ENCODE data around the gene APEH. TPM values are rescaled to one million over a fixed set of nuclear protein-coding genes. Genes with fewer than 3 reads are reported as not detected.

APEH gene
- total and polyA plus RNA-seq, 10 of the 15 experiments (the other 5 are each of a cell fraction or from before 2014, with no cell fraction given), result 74.4 to 214 (median 131) TPM

GRCh38 chr3:49648354-49649019 lies 25.7 kb upstream of the APEH start (continued):
- TF ChIP-seq PKNOX1 (IDR thresholded peaks at IDR 0.05), result no peak
- no peak for TF ChIP-seq NBN (IDR thresholded peaks at IDR 0.05)
- no peak for TF ChIP-seq SRF (IDR thresholded peaks at IDR 0.05; ENCODE audit: low read depth in 2 of 2, low read length in 2 of 2)
- no peak for TF ChIP-seq PAX8 (IDR thresholded peaks at IDR 0.05)
- TF ChIP-seq TCF3 (IDR thresholded peaks at IDR 0.05; ENCODE audit: borderline replicate concordance, insufficient read depth, low read depth, low read length), result no peak
- no peak for TF ChIP-seq SREBF1 (IDR thresholded peaks at IDR 0.05; ENCODE audit: low read length)
- no peak for TF ChIP-seq RAD21 (IDR thresholded peaks at IDR 0.05; ENCODE audit: insufficient read depth, low read depth, low read length)
- no peak for TF ChIP-seq ZSCAN29 (IDR thresholded peaks at IDR 0.05)
- no peak for TF ChIP-seq TAF1 (IDR thresholded peaks at IDR 0.05; ENCODE audit: borderline replicate concordance, low read depth, low read length)
- TF ChIP-seq POLR2AphosphoS5 (IDR thresholded peaks at IDR 0.05; ENCODE audit: low read length), result no peak

GRCh38 chr3:49649576-49649975 lies 24.6 kb upstream of the APEH start:
- 10% methylated on average over 1 of the region's 1 CpG for WGBS (ENCODE audit: insufficient coverage, insufficient replicate concordance, low lambda C conversion rate, missing lambda C conversion rate)
- no peaks in the 10 kb centered on the region for H4K20me1 ChIP-seq (ENCODE audit: control insufficient read depth, insufficient read depth)
- ChIA-PET POLR2A (no interaction called here), RAD21 (ENCODE audit: unreplicated experiment) (interaction anchor here (1.9 kb wide), 1 partner anchor 110 kb away, joined by 4 read pairs; no protein-coding TSS in a partner anchor), CTCF (no interaction called here), SMC1A (ENCODE audit: uncharacterized antibody, unreplicated experiment) (no interaction called here)
- no peak overlapping the region for H3K4me3 ChIP-seq
- no peaks in the 10 kb centered on the region for H3K27me3 ChIP-seq (replicated peaks in 1 of 2; ENCODE audit: control insufficient read depth in 2 of 2, insufficient read depth in 2 of 2, low read length in 1 of 2)
- no peak overlapping the region for H3K4me2 ChIP-seq (ENCODE audit: control insufficient read depth, insufficient read depth)
- H3K9ac ChIP-seq (ENCODE audit: control insufficient read depth, insufficient read depth, low read length), result no peak overlapping the region
- in situ Hi-C loops (cut with MboI), result no loop called here
- H2AFZ ChIP-seq (ENCODE audit: control insufficient read depth, low read depth, low read length), result no peak overlapping the region
- no peak for DNase-seq (ENCODE audit: low read depth, low spot score)
- no peak for ATAC-seq
- intact Hi-C loops (cut with micrococcal nuclease; ENCODE audit: unreplicated experiment), result no loop called here
- peaks cover 15% of the 10 kb centered on the region for H3K4me1 ChIP-seq (ENCODE audit: control insufficient read depth, insufficient read depth, low read length)
- H3K27ac ChIP-seq (ENCODE audit: control insufficient read depth, insufficient read depth), result no peak overlapping the region
- FAIRE-seq, result no peak
- BruUV-seq (replicated peaks), result no TSS peak
- H3K79me2 ChIP-seq (ENCODE audit: control insufficient read depth, insufficient read depth, low read length), result no peaks in the 10 kb centered on the region
- H3K36me3 ChIP-seq (ENCODE audit: control insufficient read depth in 2 of 2, insufficient read depth in 2 of 2, low read length in 1 of 2), result no peaks in the 10 kb centered on the region
- no peaks in the 10 kb centered on the region for H3K9me3 ChIP-seq (replicated peaks; ENCODE audit: control insufficient read depth, insufficient read depth, low read length)
- TF ChIP-seq MAX (IDR thresholded peaks at IDR 0.05; ENCODE audit: low read depth, low read length) (no peak), TARDBP (IDR thresholded peaks at IDR 0.05; ENCODE audit: borderline replicate concordance) (no peak), ATF3 (IDR thresholded peaks at IDR 0.05; ENCODE audit: borderline replicate concordance, extremely low read depth, low read depth, low read length) (no peak), BMI1 (IDR thresholded peaks at IDR 0.05; ENCODE audit: borderline replicate concordance) (no peak), FOXM1 (IDR thresholded peaks at IDR 0.05; ENCODE audit: low read depth, low read length) (no peak), ZBTB33 (IDR thresholded peaks at IDR 0.05) (no peak), HDAC6 (IDR thresholded peaks at IDR 0.05; ENCODE audit: unreplicated experiment) (no peak), E4F1 (IDR thresholded peaks at IDR 0.05; ENCODE audit: borderline replicate concordance, partially characterized antibody) (no peak), JUND (IDR thresholded peaks at IDR 0.05; ENCODE audit: low read depth, low read length) (no peak)

Measured in GM12878 (cell line).